Thyroid gland (tissue), 4 donors: ENCODE results near the gene PCNX1.

Experiments used
- CTCF ChIP-seq, 6 experiments: fragments of 200-600 bp in 3 of 6; fragments of 450-650 bp in 3 of 6; sonication (generic) in 3 of 6; IDR thresholded peaks; one replicate each; pipeline ENCODE4 v1.5.1; 2016 to 2019; ENCODE audit warnings: antibody characterized with exemption in 6 of 6, mild to moderate bottlenecking in 2 of 6, inconsistent platforms in 1 of 6, moderate library complexity in 1 of 6
- POLR2A ChIP-seq, 2 donors: fragments of 450-650 bp; IDR thresholded peaks; one replicate each; pipeline ENCODE4 v1.6.1; 2017; ENCODE audit warnings: antibody characterized with exemption in 2 of 2, mild to moderate bottlenecking in 2 of 2, moderate library complexity in 1 of 2

GRCh38 chr14:70981000-70981952 lies 74.0 kb downstream of the PCNX1 start:
- TF ChIP-seq CTCF (IDR thresholded peaks at IDR 0.05) (no peak), POLR2A (IDR thresholded peaks at IDR 0.05) (no peak)
